GM12878 (cell line): ENCODE data around the gene CLSTN2. TPM values are rescaled to one million over a fixed set of nuclear protein-coding genes. Genes with fewer than 3 reads are reported as not detected.

Source experiments
- ATAC-seq: fragments of 200-7000 bp; cut with Tn5 transposase; 3 replicates; pipeline ENCODE4 v1.9.1; 2020; ENCODE audit warnings: mild to moderate bottlenecking, moderate library complexity
- BruUV-seq: library from RNA; stranded (reverse); fragments of 400-500 nt; replicated peaks from 2 replicates; lab custom pipeline; 2021; lab: Mats Ljungman, UMichigan
- CTCF ChIA-PET: fragments of 300-600 bp; sonication (Branson Sonifier 250); formaldehyde crosslinking; extraction: SDS; loops from one replicate; lab custom pipeline; 2021; ENCODE audit warnings: inconsistent platforms; lab: Yijun Ruan, JAX
- POLR2A ChIA-PET: fragments of 350-600 bp; formaldehyde crosslinking; extraction: SDS; loops from one replicate; lab custom pipeline; 2021; ENCODE audit warnings: inconsistent platforms; lab: Charles Lee
- RAD21 ChIA-PET: fragments of 300-600 bp; sonication (Branson Sonifier 250); formaldehyde crosslinking; loops from one replicate; lab custom pipeline; 2023; ENCODE audit warnings: antibody characterized with exemption; ENCODE audit not compliant: unreplicated experiment; lab: Charles Lee
- SMC1A ChIA-PET: fragments of 300-600 bp; sonication (Branson Sonifier 250); formaldehyde crosslinking; loops from one replicate; lab custom pipeline; 2023; ENCODE audit not compliant: unreplicated experiment, uncharacterized antibody; lab: Charles Lee
- DNase-seq: peaks from one replicate; pipeline ENCODE4 v3.0.0-alpha.2; 2011; ENCODE audit warnings: low read depth, low spot score
- FAIRE-seq: peaks from 3 replicates; lab custom pipeline; 2011; peaks lifted over from hg19 to GRCh38; lab: Jason Lieb, UNC
- H2AFZ ChIP-seq: 2 replicates; pipeline ENCODE4 v1.6.0; 2011; ENCODE audit warnings: low read depth, low read length, control low read depth; ENCODE audit not compliant: control insufficient read depth
- H3K27ac ChIP-seq: 2 replicates; pipeline ENCODE4 v1.5.1; 2011; ENCODE audit warnings: control low read depth; ENCODE audit not compliant: control insufficient read depth, insufficient read depth
- H3K27me3 ChIP-seq, 2 experiments: replicated peaks in 1 of 2; 2 replicates each; pipeline versions ENCODE4 v1.6.0 to v1.6.1; 2011; ENCODE audit warnings: low read length in 1 of 2; ENCODE audit not compliant: control insufficient read depth in 2 of 2, insufficient read depth in 2 of 2
- H3K36me3 ChIP-seq, 2 experiments: 2 replicates each; pipeline ENCODE4 v1.5.1; 2011; ENCODE audit warnings: low read length in 1 of 2; ENCODE audit not compliant: control insufficient read depth in 2 of 2, insufficient read depth in 2 of 2
- H3K4me1 ChIP-seq: 2 replicates; pipeline ENCODE4 v1.6.1; 2011; ENCODE audit warnings: mild to moderate bottlenecking, low read length, moderate library complexity, mixed read lengths; ENCODE audit not compliant: control insufficient read depth, insufficient read depth
- H3K4me2 ChIP-seq: 2 replicates; pipeline ENCODE4 v1.6.0; 2011; ENCODE audit warnings: control low read depth; ENCODE audit not compliant: control insufficient read depth, insufficient read depth
- H3K4me3 ChIP-seq: fragments of 200-600 bp; sonication (generic); 2 replicates; pipeline ENCODE4 v1.5.1; 2016
- H3K79me2 ChIP-seq: 2 replicates; pipeline ENCODE4 v1.6.0; 2011; ENCODE audit warnings: low read length; ENCODE audit not compliant: control insufficient read depth, insufficient read depth
- H3K9ac ChIP-seq: 2 replicates; pipeline ENCODE4 v1.8.0; 2011; ENCODE audit warnings: low read length, control low read depth, mixed read lengths; ENCODE audit not compliant: control insufficient read depth, insufficient read depth
- H3K9me3 ChIP-seq: replicated peaks from 3 replicates; pipeline ENCODE4 v1.5.1; 2011; ENCODE audit warnings: mild to moderate bottlenecking, low read length; ENCODE audit not compliant: control insufficient read depth, insufficient read depth
- H4K20me1 ChIP-seq: 2 replicates; pipeline ENCODE4 v1.6.0; 2011; ENCODE audit not compliant: control insufficient read depth, insufficient read depth
- BRCA1 ChIP-seq: IDR thresholded peaks from 2 replicates; pipeline ENCODE4 v1.6.1; 2011; ENCODE audit warnings: low read depth, low read length, improper control_type of control experiment
- CREB1 ChIP-seq: IDR thresholded peaks from 2 replicates; pipeline ENCODE4 v1.6.1; 2012; ENCODE audit warnings: low read depth, mild to moderate bottlenecking, inconsistent platforms
- JUNB ChIP-seq: IDR thresholded peaks from 2 replicates; pipeline ENCODE4 v1.6.1; 2016; ENCODE audit warnings: antibody characterized with exemption, mild to moderate bottlenecking
- NFXL1 ChIP-seq: fragments of 450-650 bp; IDR thresholded peaks from 2 replicates; pipeline ENCODE4 v1.6.1; 2017; ENCODE audit warnings: antibody characterized with exemption, mild to moderate bottlenecking, borderline replicate concordance
- NFYB ChIP-seq: IDR thresholded peaks from 2 replicates; pipeline ENCODE4 v1.6.1; 2011; ENCODE audit warnings: low read depth, mild to moderate bottlenecking, low read length, improper control_type of control experiment, moderate library complexity; ENCODE audit not compliant: insufficient read depth
- RAD51 ChIP-seq: fragments of 450-650 bp; IDR thresholded peaks from 2 replicates; pipeline ENCODE4 v1.6.1; 2016; ENCODE audit warnings: moderate library complexity, mild to moderate bottlenecking, inconsistent platforms
- RB1 ChIP-seq: fragments of 450-650 bp; formaldehyde crosslinking; IDR thresholded peaks from 2 replicates; pipeline ENCODE4 v1.6.1; 2017; ENCODE audit warnings: mild to moderate bottlenecking, borderline replicate concordance
- SMAD1 ChIP-seq: fragments of 450-650 bp; IDR thresholded peaks from 2 replicates; pipeline ENCODE4 v1.6.1; 2018; ENCODE audit warnings: mild to moderate bottlenecking, low read depth; ENCODE audit not compliant: partially characterized antibody
- ZNF207 ChIP-seq: fragments of 450-650 bp; IDR thresholded peaks from 2 replicates; pipeline ENCODE4 v1.6.1; 2014; ENCODE audit warnings: antibody characterized with exemption, mild to moderate bottlenecking, borderline replicate concordance
- ZZZ3 ChIP-seq: IDR thresholded peaks from 2 replicates; pipeline ENCODE4 v1.6.1; 2011; ENCODE audit warnings: low read depth; ENCODE audit not compliant: control insufficient read depth, insufficient read length
- WGBS: methylation state at CpG from one replicate; pipeline ENCODE4 v1.1.6; 2016; ENCODE audit warnings: low lambda C conversion rate; ENCODE audit not compliant: insufficient replicate concordance, insufficient coverage; ENCODE audit errors: missing lambda C conversion rate; 5-methylcytosine and 5-hydroxymethylcytosine counted together
- in situ Hi-C: fragments of 300-500 bp; cut with MboI; formaldehyde crosslinking; loops from 9 replicates; pipeline ENCODE4 v1.14.3; 2018; ENCODE audit warnings: mixed read lengths
- intact Hi-C: fragments of 100-400 bp; cut with micrococcal nuclease; formaldehyde crosslinking; loops from one replicate; pipeline ENCODE4 v1.14.2; 2022; ENCODE audit not compliant: unreplicated experiment
- polyA plus RNA-seq, 11 experiments: library from polyadenylated mRNA; depleted of rRNA in 4 of 11; unstranded in 6 of 11; stranded (reverse) in 5 of 11; fragments of >200 nt; fragmentation: Nextera tagmentation in 4 of 11; fragmentation: Illumina TruSeq in 1 of 11; extraction: Ambion mirVana in 4 of 11; extraction: Trizol in 1 of 11; gene quantifications; 1 replicate in 1 of 11; 2 replicates in 10 of 11; pipeline versions ENCODE4 v1.2.1 to v1.2.3, GENCODE V29; 2011 to 2016; ENCODE audit warnings: inconsistent platforms in 2 of 11, missing spikeins in 2 of 11, low read depth in 1 of 11
- total RNA-seq, 4 experiments: library from RNA; depleted of rRNA in 3 of 4; stranded (reverse); fragments of >200 nt in 3 of 4; fragmentation: Illumina TruSeq in 1 of 4; extraction: Trizol in 1 of 4; gene quantifications; 2 replicates each; pipeline versions ENCODE4 v1.2.1 to v1.2.3, GENCODE V29; 2013 to 2021
- TF ChIP-seq, protein P1 (sequence below): fragments of 450-650 bp; conservative IDR thresholded peaks from 2 replicates; pipeline ENCODE4 v1.6.1; 2017; ENCODE audit warnings: mild to moderate bottlenecking, moderate library complexity
- TF ChIP-seq, protein P2 (sequence below): fragments of 450-650 bp; IDR thresholded peaks from 2 replicates; pipeline ENCODE4 v1.6.1; 2016; ENCODE audit warnings: mild to moderate bottlenecking

Gene CLSTN2
- total and polyA plus RNA-seq, 10 of the 15 experiments (the other 5 are each of a cell fraction or from before 2014, with no cell fraction given), result under 0.01 to 0.10 (median under 0.01) TPM; not detected in 5

DNA sequence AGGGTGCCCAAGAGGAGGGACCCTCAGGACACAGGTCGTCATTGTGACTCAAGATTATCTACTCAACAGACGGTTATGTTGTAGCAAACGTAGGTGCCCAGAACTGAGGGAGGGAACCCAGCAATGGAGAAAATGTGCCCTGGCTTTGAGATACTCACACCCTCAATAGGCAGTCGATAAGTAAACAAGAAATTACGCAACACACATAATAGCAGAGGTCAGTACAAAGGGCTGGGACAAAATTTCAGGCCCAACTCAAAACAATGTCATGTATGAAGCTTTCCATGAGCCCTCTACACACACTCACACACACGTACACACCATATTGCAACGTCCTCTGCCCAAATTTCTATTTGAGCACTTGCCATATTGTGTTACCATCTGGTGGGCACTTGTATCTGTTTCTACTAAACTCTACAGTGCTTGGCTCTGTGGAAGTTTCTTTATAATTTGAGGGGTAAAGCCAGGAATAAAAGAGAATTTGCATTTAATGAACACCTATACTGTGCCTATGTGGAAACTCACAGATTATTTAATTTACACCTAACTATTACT, 628.3 kb downstream of the CLSTN2 start:
- no peak for FAIRE-seq
- Histone ChIP-seq H3K9ac (no peak overlapping the region), H4K20me1 (no peaks in the 10 kb centered on the region; the same call in 1 of the 2 replicates), H3K79me2 (no peaks in the 10 kb centered on the region), H3K4me3 (no peak overlapping the region), H3K4me1 (no peaks in the 10 kb centered on the region), H3K36me3 (no peaks in the 10 kb centered on the region), H2AFZ (no peak overlapping the region), H3K4me2 (no peak overlapping the region), H3K27me3 (no peaks in the 10 kb centered on the region; a peak in 2 of 4 replicates), H3K9me3 (no peaks in the 10 kb centered on the region), H3K27ac (no peak overlapping the region)
- intact Hi-C loops (loop anchor here (10.0 kb wide), 1 partner anchor 172 kb away; no protein-coding TSS in a partner anchor), in situ Hi-C loops (no loop called here)
- 5% methylated on average over 6 of the region's 7 CpGs for WGBS
- ChIA-PET SMC1A (no interaction called here), RAD21 (no interaction called here), POLR2A (no interaction called here), CTCF (no interaction called here)
- no peak for DNase-seq
- no peak for ATAC-seq
- no peak for TF ChIP-seq CREB1
- no peak for TF ChIP-seq RB1
- TF ChIP-seq SMAD1, result no peak
- TF ChIP-seq, protein P1, sequence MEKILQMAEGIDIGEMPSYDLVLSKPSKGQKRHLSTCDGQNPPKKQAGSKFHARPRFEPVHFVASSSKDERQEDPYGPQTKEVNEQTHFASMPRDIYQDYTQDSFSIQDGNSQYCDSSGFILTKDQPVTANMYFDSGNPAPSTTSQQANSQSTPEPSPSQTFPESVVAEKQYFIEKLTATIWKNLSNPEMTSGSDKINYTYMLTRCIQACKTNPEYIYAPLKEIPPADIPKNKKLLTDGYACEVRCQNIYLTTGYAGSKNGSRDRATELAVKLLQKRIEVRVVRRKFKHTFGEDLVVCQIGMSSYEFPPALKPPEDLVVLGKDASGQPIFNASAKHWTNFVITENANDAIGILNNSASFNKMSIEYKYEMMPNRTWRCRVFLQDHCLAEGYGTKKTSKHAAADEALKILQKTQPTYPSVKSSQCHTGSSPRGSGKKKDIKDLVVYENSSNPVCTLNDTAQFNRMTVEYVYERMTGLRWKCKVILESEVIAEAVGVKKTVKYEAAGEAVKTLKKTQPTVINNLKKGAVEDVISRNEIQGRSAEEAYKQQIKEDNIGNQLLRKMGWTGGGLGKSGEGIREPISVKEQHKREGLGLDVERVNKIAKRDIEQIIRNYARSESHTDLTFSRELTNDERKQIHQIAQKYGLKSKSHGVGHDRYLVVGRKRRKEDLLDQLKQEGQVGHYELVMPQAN, result no peak
- no peak for TF ChIP-seq ZZZ3
- TF ChIP-seq BRCA1, result no peak
- TF ChIP-seq, protein P2, sequence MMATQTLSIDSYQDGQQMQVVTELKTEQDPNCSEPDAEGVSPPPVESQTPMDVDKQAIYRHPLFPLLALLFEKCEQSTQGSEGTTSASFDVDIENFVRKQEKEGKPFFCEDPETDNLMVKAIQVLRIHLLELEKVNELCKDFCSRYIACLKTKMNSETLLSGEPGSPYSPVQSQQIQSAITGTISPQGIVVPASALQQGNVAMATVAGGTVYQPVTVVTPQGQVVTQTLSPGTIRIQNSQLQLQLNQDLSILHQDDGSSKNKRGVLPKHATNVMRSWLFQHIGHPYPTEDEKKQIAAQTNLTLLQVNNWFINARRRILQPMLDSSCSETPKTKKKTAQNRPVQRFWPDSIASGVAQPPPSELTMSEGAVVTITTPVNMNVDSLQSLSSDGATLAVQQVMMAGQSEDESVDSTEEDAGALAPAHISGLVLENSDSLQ, result no peak
- TF ChIP-seq RAD51, result no peak
- TF ChIP-seq NFXL1, result no peak
- TF ChIP-seq JUNB, result no peak
- TF ChIP-seq NFYB, result no peak
- no peak for TF ChIP-seq ZNF207
- no TSS peak for BruUV-seq
